ENCODE measurements around the gene DLGAP4. TPM values are rescaled to one million over a fixed set of nuclear protein-coding genes. Genes with fewer than 3 reads are reported as not detected.

DLGAP4 gene
- total RNA-seq, 1 donor from 2014 or later = 199 TPM

DNA sequence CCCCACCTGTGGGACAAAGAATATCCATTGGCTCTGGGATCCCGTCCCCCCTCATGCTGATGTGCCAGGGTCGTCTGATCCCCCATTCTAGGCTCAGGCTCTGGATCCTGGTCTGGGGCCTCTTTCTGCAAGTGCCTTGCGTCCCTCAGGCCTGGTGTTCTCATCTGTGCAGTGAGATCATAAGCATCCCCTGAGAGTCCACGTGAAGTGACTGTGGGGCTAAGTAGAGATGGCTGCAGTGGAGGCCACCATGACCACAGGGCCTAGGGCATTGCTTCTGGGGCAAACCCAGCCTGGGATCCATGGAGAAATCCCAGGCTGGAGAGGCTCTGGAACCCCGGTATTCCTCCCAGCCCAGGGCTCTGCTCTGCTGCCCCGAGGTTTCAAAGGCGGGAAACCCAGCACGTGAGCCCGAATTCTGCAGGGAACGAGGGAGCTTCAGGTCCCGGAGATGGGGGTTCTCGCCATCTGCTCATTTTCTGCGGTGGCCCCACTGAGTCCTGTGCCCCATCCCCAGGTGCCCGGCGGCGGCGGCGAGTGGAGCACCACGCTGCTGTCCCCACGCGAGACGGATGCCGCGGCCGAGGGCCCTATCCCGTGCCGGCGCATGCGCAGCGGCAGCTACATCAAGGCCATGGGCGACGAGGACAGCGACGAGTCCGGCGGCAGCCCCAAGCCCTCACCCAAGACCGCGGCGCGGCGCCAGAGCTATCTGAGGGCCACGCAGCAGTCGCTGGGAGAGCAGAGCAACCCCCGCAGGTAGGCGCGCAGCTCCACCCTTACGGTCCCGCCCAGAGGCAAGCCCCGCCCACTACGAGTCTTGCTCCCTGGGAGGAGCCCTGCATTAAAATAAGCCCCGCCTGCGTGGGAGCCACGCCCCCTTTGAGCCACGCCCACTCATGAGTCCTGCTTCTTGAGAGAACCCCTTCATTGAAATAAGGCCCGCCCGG, 129.7 kb downstream of the DLGAP4 start:
- Mint-ChIP-seq H3K27me3 (ENCODE audit: unreplicated experiment) (peaks cover 13% of the 10 kb centered on the region), H3K36me3 (ENCODE audit: unreplicated experiment) (no peaks in the 10 kb centered on the region), H3K4me1 (ENCODE audit: low read depth, unreplicated experiment) (peaks cover 11% of the 10 kb centered on the region), H3K9me3 (ENCODE audit: unreplicated experiment) (no peaks in the 10 kb centered on the region), H3K4me3 (ENCODE audit: unreplicated experiment) (no peak overlapping the region), H3K27ac (ENCODE audit: unreplicated experiment) (no peak overlapping the region)
- TF ChIP-seq, protein P1, sequence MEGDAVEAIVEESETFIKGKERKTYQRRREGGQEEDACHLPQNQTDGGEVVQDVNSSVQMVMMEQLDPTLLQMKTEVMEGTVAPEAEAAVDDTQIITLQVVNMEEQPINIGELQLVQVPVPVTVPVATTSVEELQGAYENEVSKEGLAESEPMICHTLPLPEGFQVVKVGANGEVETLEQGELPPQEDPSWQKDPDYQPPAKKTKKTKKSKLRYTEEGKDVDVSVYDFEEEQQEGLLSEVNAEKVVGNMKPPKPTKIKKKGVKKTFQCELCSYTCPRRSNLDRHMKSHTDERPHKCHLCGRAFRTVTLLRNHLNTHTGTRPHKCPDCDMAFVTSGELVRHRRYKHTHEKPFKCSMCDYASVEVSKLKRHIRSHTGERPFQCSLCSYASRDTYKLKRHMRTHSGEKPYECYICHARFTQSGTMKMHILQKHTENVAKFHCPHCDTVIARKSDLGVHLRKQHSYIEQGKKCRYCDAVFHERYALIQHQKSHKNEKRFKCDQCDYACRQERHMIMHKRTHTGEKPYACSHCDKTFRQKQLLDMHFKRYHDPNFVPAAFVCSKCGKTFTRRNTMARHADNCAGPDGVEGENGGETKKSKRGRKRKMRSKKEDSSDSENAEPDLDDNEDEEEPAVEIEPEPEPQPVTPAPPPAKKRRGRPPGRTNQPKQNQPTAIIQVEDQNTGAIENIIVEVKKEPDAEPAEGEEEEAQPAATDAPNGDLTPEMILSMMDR (IDR thresholded peaks at IDR 0.05; ENCODE audit: partially characterized antibody, unreplicated experiment) = no peak
- peak; percentile 72 for DNase-seq

- TF ChIP-seq, protein P1 (IDR thresholded peaks at IDR 0.05; ENCODE audit: partially characterized antibody, unreplicated experiment) = peak; percentile 96
- no peaks in the 10 kb centered on the region for H3K36me3 Mint-ChIP-seq (ENCODE audit: unreplicated experiment)
- peaks cover 11% of the 10 kb centered on the region for H3K4me1 Mint-ChIP-seq (ENCODE audit: low read depth, unreplicated experiment)
- peak; percentile 86 for DNase-seq
- no peak overlapping the region for H3K4me3 Mint-ChIP-seq (ENCODE audit: unreplicated experiment)
- no peak overlapping the region for H3K27ac Mint-ChIP-seq (ENCODE audit: unreplicated experiment)
- no peaks in the 10 kb centered on the region for H3K9me3 Mint-ChIP-seq (ENCODE audit: unreplicated experiment)
- H3K27me3 Mint-ChIP-seq (ENCODE audit: unreplicated experiment) = peaks cover 9% of the 10 kb centered on the region
Observed at GRCh38 chr20:36439040-36439730, 133.0 kb downstream of the DLGAP4 start.

DNA sequence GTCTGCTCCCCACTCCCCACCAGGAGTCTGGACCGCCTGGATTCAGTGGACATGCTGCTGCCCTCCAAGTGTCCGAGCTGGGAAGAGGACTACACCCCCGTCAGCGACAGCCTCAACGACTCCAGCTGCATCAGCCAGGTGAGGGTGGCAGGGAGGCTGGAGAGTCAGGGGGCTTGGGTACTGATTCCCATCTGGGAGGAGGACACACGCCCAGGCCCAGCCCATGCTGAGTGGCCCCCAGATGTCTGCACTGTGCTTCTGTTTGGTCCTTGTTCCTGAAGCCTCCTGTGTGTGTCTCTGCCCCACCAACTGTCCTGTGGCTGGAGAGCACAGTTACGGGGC, 133.6 kb downstream of the DLGAP4 start:
- no peak for DNase-seq
- TF ChIP-seq, protein P1 (IDR thresholded peaks at IDR 0.05; ENCODE audit: partially characterized antibody, unreplicated experiment) = peak; percentile 60
- Mint-ChIP-seq H3K4me3 (ENCODE audit: unreplicated experiment) (no peak overlapping the region), H3K27ac (ENCODE audit: unreplicated experiment) (no peak overlapping the region), H3K4me1 (ENCODE audit: low read depth, unreplicated experiment) (peaks cover 10% of the 10 kb centered on the region), H3K9me3 (ENCODE audit: unreplicated experiment) (no peaks in the 10 kb centered on the region), H3K36me3 (ENCODE audit: unreplicated experiment) (no peaks in the 10 kb centered on the region), H3K27me3 (ENCODE audit: unreplicated experiment) (peaks cover 9% of the 10 kb centered on the region)

GRCh38 chr20:36440370-36441026, 134.4 kb downstream of the DLGAP4 start:
- Mint-ChIP-seq H3K9me3 (ENCODE audit: unreplicated experiment) (no peaks in the 10 kb centered on the region), H3K27ac (ENCODE audit: unreplicated experiment) (no peak overlapping the region), H3K4me3 (ENCODE audit: unreplicated experiment) (no peak overlapping the region), H3K4me1 (ENCODE audit: low read depth, unreplicated experiment) (peaks cover 5% of the 10 kb centered on the region), H3K27me3 (ENCODE audit: unreplicated experiment) (peaks cover 6% of the 10 kb centered on the region), H3K36me3 (ENCODE audit: unreplicated experiment) (no peaks in the 10 kb centered on the region)
- DNase-seq = no peak
- TF ChIP-seq, protein P1 (IDR thresholded peaks at IDR 0.05; ENCODE audit: partially characterized antibody, unreplicated experiment) = no peak
